H1 (cell line): ENCODE results near the gene RBM26. TPM values are rescaled to one million over a fixed set of nuclear protein-coding genes. Genes with fewer than 3 reads are reported as not detected.

ENCODE experiments used
- ATF3 ChIP-seq: IDR thresholded peaks from 2 replicates; pipeline ENCODE4 v1.6.1; 2011; ENCODE audit warnings: low read depth, mild to moderate bottlenecking, low read length; ENCODE audit not compliant: insufficient read depth
- CHD7 ChIP-seq: fragments of 300-600 bp; sonication (generic); IDR thresholded peaks from 2 replicates; pipeline ENCODE4 v1.7.1; 2012; ENCODE audit warnings: low read length, moderate library complexity, mild to moderate bottlenecking, inconsistent platforms; ENCODE audit not compliant: insufficient replicate concordance
- E2F6 ChIP-seq: IDR thresholded peaks from 2 replicates; pipeline ENCODE4 v1.6.1; 2012; ENCODE audit warnings: inconsistent platforms
- EP300 ChIP-seq, 2 experiments: IDR thresholded peaks; 1 replicate in 1 of 2; 2 replicates in 1 of 2; pipeline ENCODE4 v1.6.1; 2011 to 2012; ENCODE audit warnings: low read depth in 2 of 2, low read length in 2 of 2, mild to moderate bottlenecking in 2 of 2, borderline replicate concordance in 1 of 2, inconsistent platforms in 1 of 2, moderate library complexity in 1 of 2
- EZH2 ChIP-seq: fragments of 200-600 bp; sonication (generic); IDR thresholded peaks from 2 replicates; pipeline ENCODE4 v1.7.1; 2012; ENCODE audit warnings: low read depth, mild to moderate bottlenecking, moderate library complexity, low read length, inconsistent platforms; ENCODE audit not compliant: severe bottlenecking
- FOSL1 ChIP-seq: IDR thresholded peaks from 2 replicates; pipeline ENCODE4 v1.6.1; 2011; ENCODE audit warnings: mild to moderate bottlenecking, low read depth, low read length, moderate library complexity; ENCODE audit not compliant: insufficient read depth
- KDM1A ChIP-seq: fragments of 200-600, 300-600 bp; sonication (generic); IDR thresholded peaks from 2 replicates; pipeline ENCODE4 v1.7.1; 2016; ENCODE audit warnings: mild to moderate bottlenecking, low read length, borderline replicate concordance
- MAFK ChIP-seq: IDR thresholded peaks from 2 replicates; pipeline ENCODE4 v1.6.1; 2012; ENCODE audit warnings: low read depth, mild to moderate bottlenecking, improper control_type of control experiment, low read length
- TAF1 ChIP-seq: IDR thresholded peaks from 2 replicates; pipeline ENCODE4 v1.6.1; 2011; ENCODE audit warnings: mild to moderate bottlenecking, low read depth, low read length
- polyA plus RNA-seq, 7 experiments: library from polyadenylated mRNA; depleted of rRNA in 3 of 7; stranded (reverse) in 5 of 7; unstranded in 2 of 7; fragments of >200 nt in 5 of 7; fragments of 200-250 nt in 2 of 7; gene quantifications; 1 replicate in 5 of 7; 2 replicates in 1 of 7; 4 replicates in 1 of 7; pipeline versions ENCODE4 v1.2.1 to v1.2.3, GENCODE V29; 2011 to 2013; ENCODE audit warnings: missing spikeins in 2 of 7, mixed read lengths in 2 of 7
- total RNA-seq: library from RNA; stranded (reverse); fragmentation: NEBNext Ultra II Directional; extraction: Animal tissue kit (Norgen Biotek cat#: 25700); gene quantifications from 2 replicates; pipeline ENCODE4 v1.2.1, GENCODE V29; 2021

The RBM26 gene
- total and polyA plus RNA-seq, 2 of the 8 experiments (the other 6 are each of a cell fraction or from before 2014, with no cell fraction given) = 20.3 to 65.5 TPM

- TF ChIP-seq CHD7 (no peak), TAF1 (no peak), MAFK (no peak), ATF3 (no peak), FOSL1 (no peak), EP300 (IDR thresholded peaks at IDR 0.05; ENCODE audit: borderline replicate concordance in 1 of 2, low read depth in 2 of 2, low read length in 2 of 2) (no peak), KDM1A (no peak), EZH2 (no peak), E2F6 (no peak)
Measured at GRCh38 chr13:79440958-79441528, 35.0 kb upstream of the RBM26 start (continued).
